Frontal cortex (tissue), 4 donors: ENCODE results near the gene RPL21. TPM values are rescaled to one million over a fixed set of nuclear protein-coding genes. Genes with fewer than 3 reads are reported as not detected.
"Not testable (repeated sequence)": the region's sequence is repeated elsewhere in the genome, so short reads cannot be mapped to it uniquely, and the experiment has no call there.

ENCODE experiments used
- DNase-seq, 2 donors: peaks; one replicate each; pipeline ENCODE4 v3.0.0; 2012; ENCODE audit warnings: low spot score in 2 of 2
- FAIRE-seq: peaks from 2 replicates; lab custom pipeline; 2012; peaks lifted over from hg19 to GRCh38; lab: Jason Lieb, UNC
- total RNA-seq: library from RNA; depleted of rRNA; stranded (reverse); fragments of >200 nt; gene quantifications from one replicate; pipeline ENCODE4 v1.2.3, GENCODE V29; 2014
- donor health status: control.
- donor health status: control.
- donor health status: control.

RPL21 gene
- total RNA-seq, result 946 TPM

DNA sequence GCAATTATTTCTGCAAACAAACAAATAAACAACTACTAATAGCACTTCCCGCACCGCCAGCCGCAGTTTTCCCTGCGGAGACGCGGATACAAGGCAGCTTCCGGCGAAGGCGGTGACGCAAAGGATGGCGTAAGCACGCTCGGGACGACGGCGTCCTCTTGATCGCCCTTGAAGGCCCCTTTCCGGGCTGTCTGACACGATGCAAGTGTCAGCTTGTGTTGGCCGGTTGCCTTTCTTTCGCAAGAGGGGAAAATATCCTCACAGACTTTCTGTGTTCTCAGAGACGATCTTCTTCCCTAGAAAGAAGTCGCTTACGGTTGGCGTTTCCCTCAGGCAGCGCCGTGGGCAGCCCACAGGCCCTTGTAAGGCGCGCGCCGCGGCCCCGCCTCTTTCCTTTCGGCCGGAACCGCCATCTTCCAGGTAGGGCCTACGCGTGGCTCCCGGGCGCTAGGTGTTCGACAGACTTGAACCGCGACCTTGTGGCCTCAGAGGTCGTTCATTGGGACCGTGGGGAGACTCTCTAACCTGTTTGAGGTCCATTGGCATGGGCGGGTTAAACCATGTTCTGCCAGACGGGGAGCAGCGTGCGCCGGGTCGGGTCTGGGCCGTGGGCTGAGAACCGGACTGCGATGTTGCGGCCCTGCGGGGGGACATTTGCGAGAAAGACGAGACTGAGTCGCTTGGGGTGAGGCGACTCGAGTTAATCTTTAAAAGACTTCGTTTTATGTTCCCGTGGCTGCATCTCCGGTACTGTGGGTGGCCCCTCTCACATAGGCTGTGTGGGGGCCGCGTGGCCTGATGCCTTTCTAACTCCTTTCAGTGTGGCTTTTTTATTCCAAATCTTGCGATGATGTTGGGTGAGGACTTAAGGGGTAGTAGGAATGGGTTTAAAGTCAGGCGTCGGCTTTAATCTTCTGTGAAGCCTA is at the start of gene RPL21:
TSS of gene RPL21 (plus strand) at position 393 of the 926 bp plus-strand sequence. CDS start 2,219 bp downstream, outside the sequence.
- DNase-seq, result peak; percentile 76 to 86
- no peak for FAIRE-seq

DNA sequence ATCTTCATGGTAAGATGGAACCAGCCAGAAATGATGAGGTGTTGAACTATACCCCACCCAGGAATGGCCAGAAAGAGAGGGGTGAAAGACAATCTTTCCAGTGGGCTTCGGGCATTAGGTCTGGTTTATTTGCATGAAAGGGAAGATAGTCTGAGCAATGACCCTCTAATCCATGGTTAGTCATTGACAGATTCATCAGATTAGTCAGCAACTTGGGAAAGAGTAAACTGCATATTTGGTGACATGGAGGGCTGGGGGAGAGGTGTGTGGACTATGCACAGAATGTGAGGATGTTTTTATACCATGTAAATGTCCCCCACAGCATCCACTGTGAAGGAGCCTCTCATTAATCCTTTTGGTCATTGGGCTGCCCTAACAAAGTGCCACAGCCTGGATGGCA is 49.7 kb upstream of the RPL21 start:
- DNase-seq (no peak), FAIRE-seq (no peak)

DNA sequence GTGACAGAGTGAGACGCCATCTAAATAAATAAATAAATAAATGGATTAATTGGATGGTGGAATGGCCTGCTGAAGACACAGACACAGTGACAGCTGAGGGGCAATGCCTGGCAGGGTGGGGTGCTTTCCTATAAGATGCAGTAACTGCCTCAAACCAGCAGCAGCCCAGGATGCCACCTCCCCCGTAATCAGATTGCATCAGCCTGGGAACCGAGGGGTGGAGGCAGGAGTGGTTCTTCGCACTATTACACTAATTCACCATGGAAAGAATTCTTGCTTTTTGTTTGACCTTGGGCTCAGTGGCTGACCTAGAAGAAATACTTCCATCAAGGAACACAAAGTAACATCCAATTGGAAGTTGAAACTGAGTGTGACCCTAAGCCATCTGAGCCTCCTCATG is 48.2 kb upstream of the RPL21 start:
- FAIRE-seq, result no peak
- DNase-seq, result no peak

DNA sequence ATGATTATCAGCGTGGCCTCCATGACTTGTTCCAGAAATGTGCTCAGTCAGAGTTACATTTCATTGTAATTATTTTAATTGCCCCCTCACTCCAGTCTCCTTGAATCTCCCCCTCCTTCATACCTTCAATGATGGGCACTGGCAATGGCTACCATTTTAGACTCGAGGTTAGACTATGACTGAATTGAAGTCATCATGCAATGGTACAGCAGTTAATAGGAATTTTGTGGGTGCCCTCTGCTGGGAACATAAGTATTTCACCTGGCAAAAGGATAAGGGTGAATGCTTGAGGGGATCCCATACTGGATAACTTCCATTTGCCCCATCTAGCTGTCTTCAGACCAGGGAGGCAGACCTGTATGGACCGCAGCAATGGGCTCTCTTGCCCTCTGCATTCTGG is 47.5 kb upstream of the RPL21 start:
- FAIRE-seq, result no peak
- peak in 1 of 2 donors; percentile 7 for DNase-seq

DNA sequence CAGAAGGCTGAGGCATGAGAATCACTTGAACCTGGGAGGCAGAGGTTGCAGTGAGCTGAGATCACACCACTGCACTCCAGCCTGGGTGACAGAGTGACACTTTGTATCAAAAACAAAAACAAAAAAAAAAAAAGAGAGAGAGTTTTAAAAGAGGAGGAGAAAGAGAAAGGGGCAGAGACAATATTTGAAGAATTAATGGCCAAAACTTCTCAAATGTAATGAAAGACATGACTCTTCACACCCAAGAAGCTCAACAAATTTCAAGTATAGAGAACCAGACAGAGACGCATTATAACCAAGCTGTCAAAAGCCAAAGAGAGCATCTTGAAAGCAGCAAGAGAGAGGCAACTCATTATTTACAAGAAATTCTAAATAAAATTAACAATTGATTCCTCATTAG is 42.8 kb upstream of the RPL21 start:
- FAIRE-seq (no peak), DNase-seq (no peak)

DNA sequence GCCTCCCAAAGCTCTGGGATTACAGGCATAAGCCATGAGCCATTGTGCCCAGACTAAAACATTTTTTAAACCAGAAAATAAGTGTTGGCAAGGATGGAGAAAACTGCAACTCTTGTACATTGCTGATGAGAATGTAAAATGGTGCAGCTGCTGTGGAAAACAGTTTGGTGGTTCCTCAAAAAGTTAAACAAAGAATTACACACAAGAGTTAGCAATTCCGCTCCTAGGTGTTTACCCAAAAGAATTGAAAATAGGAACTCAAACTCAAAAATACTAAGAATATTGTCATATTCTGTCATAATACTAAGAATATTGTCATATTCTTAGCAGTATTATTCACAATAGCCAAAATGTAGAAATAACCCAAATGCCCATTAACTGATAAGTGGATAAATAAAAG is 40.1 kb upstream of the RPL21 start:
- DNase-seq (no peak), FAIRE-seq (no peak)

DNA sequence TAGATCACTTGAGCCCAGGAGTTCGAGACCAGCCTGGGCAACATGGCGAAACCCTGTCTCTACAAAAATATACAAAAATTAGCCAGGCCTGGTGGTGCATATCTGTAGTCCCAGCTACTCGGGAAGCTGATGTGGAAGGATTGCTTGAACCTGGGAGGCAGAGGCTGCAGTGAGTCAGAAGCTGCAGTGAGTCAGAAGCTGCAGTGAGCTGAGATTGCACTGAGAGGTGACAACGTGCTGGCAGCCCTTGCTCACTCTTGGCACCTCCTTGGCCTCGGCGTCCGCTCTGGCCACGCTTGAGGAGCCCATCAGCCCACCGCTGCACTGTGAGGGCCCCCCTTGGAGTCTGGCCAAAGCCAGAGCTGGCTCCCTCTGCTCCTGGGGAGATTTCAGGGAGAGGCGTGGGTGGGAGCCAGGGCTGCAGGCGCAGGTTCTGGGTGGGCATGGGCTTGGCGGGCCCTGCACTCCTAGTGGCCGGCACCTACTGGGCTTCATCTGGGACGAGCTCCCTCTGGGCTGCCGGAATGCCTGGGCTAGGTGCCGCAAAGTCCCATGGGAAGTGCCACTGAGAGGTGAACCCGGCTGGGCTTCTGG is 39.5 kb upstream of the RPL21 start:
- DNase-seq (no peak), FAIRE-seq (no peak)

DNA sequence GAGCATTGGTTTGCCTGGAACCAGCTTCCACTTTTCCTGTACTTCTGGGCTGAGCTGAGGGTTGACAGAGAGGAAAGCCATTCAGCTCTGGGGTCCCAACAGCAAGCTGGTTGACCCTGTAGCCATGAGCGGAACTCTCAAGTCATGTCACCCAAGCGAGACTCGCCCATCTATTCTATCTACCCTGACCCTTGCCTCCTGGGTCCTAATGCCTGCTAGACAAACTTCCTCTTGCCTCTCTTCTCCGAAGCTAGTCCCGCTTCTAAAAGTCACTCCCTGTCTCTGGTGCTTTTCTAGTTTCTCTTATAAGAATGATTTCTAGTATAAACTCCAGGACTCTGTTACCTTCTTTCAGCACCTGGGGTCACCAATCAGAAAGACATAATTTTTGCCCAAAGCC is 38.0 kb upstream of the RPL21 start:
- not testable (repeated sequence) for FAIRE-seq, DNase-seq

DNA sequence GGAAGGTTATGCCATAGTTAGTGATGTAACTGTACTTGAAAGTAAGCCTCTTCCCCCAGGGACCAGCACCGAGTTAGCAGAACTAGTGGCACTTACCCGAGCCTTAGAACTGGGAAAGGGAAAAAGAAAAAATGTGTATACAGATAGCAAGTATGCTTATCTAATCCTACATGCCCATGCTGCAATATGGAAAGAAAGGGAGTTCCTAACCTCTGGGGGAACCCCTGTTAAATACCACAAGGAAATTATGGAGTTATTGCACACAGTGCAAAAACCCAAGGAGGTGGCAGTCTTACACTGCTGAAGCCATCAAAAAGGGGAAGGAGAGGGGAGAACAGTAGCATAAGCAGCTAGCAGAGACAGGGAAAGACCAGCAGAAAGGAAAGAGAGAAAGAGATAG is 33.6 kb upstream of the RPL21 start:
- FAIRE-seq, DNase-seq: not testable (repeated sequence)

DNA sequence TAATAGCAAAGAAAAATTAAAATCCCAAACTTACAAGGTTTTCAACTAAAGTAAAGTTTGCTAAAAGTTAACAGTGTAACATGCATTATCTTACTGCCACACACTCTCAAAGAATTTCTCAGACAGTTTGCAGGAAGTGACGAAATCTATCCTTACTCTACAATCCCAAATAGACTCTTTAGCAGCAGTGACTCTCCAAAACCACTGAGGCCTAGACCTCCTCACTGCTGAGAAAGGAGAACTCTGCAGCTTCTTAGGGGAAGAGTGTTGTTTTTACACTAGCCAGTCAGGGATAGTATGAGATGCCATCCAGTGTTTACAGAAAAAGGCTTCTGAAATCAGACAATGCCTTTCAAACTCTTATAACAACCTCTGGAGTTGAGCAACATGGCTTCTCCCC is 32.5 kb upstream of the RPL21 start:
- FAIRE-seq, DNase-seq: not testable (repeated sequence)

DNA sequence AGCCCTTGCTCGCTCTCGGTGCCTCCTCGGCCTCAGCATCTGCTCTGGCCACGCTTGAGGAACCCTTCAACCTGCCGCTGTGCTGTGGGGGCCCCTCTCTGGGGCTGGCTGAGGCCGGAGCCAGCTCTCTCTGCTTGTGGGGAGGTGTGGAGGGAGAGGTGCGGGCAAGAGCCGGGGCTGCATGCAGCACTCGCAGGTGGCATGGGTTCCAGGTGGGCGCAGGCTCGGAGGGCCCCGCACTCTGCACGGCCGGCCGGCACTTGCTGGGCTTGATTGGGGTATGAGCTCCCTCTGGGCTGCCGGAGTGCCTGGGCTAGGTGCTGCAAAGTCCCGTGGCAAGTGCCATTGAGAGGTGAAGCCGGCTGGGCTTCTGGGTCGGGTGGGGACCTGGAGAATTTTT is 31.7 kb upstream of the RPL21 start:
- FAIRE-seq, result no peak
- DNase-seq, result no peak

DNA sequence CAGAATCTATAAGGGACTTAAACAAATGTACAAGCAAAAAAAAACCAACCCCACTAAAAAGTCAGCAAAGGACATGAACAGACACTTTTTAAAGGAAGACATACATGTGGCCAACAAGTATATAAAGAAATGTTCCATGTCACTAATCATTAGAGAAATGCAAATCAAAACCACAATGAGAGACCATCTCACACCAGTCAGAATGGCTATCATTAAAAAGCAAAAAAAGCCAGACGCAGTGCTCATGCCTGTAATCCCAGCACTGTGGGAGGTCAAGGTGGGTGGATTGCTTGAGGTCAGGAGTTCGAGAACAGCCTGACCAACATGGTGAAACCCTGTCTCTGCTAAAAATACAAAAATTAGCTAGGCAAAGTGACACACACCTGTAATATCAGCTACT is 29.3 kb upstream of the RPL21 start:
- not testable (repeated sequence) for FAIRE-seq, DNase-seq

DNA sequence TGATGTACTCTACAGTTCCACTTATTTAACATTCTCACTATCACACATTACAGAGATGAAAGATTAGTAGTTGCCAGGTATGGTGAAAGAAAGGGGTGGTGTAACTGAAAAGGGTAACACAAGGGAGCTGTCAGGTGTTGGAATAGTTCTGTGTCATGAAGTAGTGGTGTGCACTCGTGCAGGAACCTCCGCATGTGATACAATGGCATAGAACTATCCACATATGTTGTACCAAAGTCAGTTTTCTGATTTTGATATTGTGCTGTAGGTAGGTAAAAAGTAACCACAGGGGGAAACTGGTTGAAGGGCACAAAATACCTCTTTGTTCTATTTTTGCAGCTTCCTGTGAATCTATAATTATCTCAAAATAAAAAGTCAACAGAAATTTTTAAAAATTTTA is 24.4 kb upstream of the RPL21 start:
- no peak for FAIRE-seq
- DNase-seq, result no peak

DNA sequence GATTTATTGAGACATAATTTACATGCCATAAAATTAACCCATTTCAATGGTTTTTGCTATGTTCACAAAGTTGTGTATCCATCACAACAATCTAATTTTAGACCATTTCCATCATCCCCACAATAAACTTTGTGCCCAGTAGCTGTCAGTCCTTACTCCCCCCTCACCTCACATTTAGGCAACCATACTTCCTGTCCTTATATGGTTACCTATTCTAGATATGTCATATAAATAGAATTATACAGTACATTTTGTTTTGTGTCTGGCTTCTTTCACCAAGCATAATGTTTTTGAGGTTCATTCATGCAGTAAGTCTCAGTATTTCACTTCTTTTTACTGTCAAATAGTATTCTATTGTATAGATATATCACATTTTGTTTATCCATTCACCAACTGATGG is 23.2 kb upstream of the RPL21 start:
- FAIRE-seq (no peak), DNase-seq (no peak)

DNA sequence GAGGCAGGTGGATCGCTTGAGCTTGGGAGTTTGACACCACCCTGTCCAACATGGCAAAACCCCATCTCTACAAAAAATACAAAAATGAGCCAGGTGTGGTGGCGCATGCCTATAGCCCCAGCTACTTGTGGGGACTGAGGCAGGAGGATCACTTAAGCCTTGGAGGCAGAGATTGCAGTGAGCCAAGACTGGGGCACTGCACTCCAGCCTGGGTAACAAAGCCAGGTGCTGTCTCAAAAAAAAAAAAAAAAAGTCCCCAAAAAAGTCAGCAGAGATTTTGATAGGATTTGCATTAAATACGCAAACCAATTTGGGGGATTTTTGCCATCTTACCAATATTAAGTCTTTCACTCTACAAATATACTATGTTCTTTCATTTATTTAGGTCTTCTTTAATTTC is 21.7 kb upstream of the RPL21 start:
- FAIRE-seq (no peak), DNase-seq (no peak)

DNA sequence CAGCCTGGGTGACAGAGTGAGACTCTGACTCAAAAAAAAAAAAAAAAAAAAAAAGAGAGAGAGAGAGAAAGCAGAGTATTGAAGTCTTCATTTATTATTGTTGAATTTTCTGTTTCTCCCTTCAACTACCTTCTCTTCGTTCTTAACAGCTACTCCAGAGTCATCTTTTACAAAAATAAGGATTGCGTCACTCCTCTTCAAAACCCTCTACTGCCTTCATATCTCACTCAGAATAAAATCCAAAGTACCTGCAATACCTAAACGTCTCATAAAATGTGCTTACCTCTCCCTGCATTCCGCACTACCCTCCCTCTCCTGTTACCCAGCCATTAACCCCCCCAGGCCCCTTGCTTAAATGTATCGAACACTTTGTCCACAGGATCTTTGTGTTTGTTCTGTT is 17.4 kb upstream of the RPL21 start:
- FAIRE-seq, result no peak

DNA sequence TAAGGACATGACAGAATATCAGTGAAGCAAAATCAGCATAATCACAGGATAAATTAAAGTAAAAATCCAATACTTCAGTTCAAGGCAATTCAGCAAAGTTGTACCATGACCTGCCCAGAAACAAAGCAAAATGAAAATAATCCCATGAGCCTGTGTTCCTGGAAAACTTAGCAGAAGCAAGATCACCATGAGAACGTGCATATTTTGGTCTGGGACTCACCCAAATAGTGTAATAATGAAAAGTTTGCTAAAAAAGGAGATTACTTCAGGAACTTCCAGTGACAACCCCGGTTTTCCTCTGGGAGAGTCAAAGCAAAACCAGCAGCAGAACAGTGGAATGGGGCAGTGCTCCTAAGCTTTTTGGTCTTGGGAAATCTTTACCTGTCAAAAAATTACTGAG is 14.9 kb upstream of the RPL21 start:
- FAIRE-seq (no peak), DNase-seq (no peak)

More for the DNA sequence above, 17.4 kb upstream of the RPL21 start:
- no peak for DNase-seq

DNA sequence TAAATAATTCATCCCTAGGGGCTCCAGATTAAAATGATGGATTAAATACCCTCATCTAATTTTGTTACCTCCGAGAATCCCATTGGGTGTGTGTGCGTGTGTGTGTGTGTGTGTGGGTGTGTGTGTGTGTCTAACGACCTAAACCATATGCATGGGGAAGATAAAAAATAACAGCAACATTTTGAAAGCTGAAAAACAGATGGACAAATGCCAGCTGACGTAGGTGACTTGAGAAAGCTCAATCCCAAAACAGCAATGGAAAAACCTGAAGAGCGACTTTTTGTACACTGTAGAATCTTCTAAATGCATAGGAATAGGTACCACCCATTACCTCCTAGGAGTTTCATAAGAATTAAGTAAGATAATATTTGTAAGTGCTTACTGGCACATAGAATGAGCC is 8.7 kb upstream of the RPL21 start:
- FAIRE-seq (no peak), DNase-seq (no peak)

DNA sequence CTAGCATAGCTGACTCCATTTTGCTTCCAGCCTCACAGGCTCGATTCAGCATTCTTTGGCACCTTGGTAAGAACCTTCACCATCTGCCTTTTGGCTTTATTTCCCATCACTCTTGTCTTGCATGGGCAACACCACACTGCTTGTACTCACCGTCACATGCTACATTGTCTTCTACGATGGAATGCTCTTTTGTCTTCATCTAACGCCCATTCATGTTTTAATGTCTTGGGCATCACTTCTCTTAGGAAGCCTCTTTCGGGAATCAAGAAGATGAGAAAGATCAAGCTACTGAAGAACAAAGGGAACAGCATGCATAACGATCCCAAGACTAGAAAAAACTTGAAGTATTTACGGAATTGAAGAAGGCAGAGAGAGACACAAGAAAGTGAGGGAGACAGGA is 5.7 kb upstream of the RPL21 start:
- DNase-seq, result no peak
- no peak for FAIRE-seq

DNA sequence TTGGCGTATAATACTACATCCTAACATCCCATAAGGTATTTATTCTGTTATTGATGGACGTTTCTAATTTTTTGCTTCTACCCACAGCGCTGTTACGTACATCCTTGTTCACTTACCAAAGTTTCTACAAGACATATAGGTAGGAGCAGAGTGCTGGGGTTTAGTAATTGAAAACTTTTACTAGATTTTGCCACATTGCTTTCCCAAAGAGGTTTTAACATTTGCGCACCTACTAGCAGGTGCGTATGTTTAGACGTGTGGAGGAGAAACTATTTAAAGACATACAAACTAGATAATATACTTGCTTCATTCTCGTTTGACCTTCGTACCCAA is 559 bp upstream of the RPL21 start:
- no peak for FAIRE-seq
- no peak for DNase-seq

DNA sequence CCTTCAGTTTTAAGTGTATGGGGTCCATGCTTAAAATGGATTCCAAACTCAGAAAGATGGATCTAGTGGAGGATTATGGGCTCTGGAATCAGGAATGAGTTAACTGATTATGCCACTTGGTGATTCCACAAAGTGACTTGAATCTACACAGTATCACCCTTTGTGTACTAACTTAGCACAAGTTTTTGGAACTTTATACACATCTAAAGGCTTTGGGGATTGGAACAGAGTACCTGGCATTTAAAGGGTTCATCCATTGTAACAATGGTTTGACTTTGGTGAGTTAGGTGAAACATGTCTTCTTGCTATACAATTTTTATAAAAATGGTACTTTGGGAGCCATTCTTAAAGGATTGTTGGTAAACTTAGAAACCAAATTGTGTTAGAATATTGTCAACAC is 1.1 kb downstream of the RPL21 start:
- DNase-seq, result no peak
- FAIRE-seq, result no peak

DNA sequence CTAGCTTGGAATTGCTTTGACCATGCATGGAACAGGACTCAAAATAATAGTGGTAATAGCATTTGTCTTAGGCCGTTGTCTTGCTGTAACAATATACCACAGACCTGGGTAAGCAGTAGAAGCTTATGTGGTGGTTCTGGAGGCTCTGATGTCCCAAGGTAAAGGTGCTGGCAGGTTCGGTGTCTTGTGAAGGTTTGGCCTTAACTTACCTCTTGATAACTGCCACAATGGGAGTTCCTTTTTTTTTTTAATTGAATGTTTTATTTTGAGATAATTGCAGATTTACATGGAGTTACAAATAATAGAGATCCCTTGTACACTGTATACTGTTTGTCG is 5.8 kb downstream of the RPL21 start:
- DNase-seq (no peak), FAIRE-seq (no peak)
